HCT116 (cell line): Measurements from ENCODE around the gene CATSPERE. TPM values are rescaled to one million over a fixed set of nuclear protein-coding genes. Genes with fewer than 3 reads are reported as not detected.

Source experiments
- ATAC-seq: fragments of 200-7000 bp; cut with Tn5 transposase; 2 replicates; pipeline ENCODE4 v1.9.1; 2020; ENCODE audit warnings: mild to moderate bottlenecking, moderate library complexity
- BruUV-seq: library from RNA; stranded (reverse); fragments of 400-500 nt; replicated peaks from 2 replicates; lab custom pipeline; 2021; lab: Mats Ljungman, UMichigan
- CTCF ChIA-PET: fragments of 300-600 bp; sonication (Branson Sonifier 250); formaldehyde crosslinking; loops from one replicate; lab custom pipeline; 2021; ENCODE audit warnings: antibody characterized with exemption; lab: Charles Lee
- POLR2A ChIA-PET: fragments of 300-600, 350-600 bp; sonication (Branson Sonifier 250); formaldehyde crosslinking; loops from one replicate; lab custom pipeline; 2021; ENCODE audit warnings: antibody characterized with exemption; lab: Charles Lee
- RAD21 ChIA-PET, 2 experiments: fragments of 300-600 bp; sonication (Branson Sonifier 250); formaldehyde crosslinking; loops; one replicate each; lab custom pipeline; 2023; ENCODE audit warnings: low total read pairs in 2 of 2; ENCODE audit not compliant: uncharacterized antibody in 2 of 2, unreplicated experiment in 2 of 2, low non-redundant PET in 1 of 2; lab: Charles Lee
- DNase-seq: peaks from one replicate; pipeline ENCODE4 v3.0.0-alpha.2; 2010; ENCODE audit warnings: low read depth, low spot score
- H2AFZ ChIP-seq: fragments of 200-600 bp; shearing (Covaris generic), sonication (generic); 2 replicates; pipeline ENCODE4 v1.6.1; 2017; ENCODE audit warnings: low read depth, mixed run types, mixed read lengths, antibody characterized with exemption, low read length; ENCODE audit not compliant: poor library complexity, severe bottlenecking
- H3K27ac ChIP-seq: 2 replicates; pipeline ENCODE4 v1.5.1; 2012; ENCODE audit warnings: low read depth, low read length
- H3K27me3 ChIP-seq: fragments of 200-600 bp; sonication (generic); 2 replicates; pipeline ENCODE4 v1.6.1; 2016; ENCODE audit warnings: mixed run types, low read length, mixed read lengths; ENCODE audit not compliant: insufficient read depth
- H3K36me3 ChIP-seq, 2 experiments: fragments of 200-500 bp in 1 of 2; fragments of 200-600 bp in 1 of 2; sonication (Bioruptor generic) in 1 of 2; sonication (generic) in 1 of 2; 2 replicates each; pipeline versions ENCODE4 v1.5.1 to v1.6.1; 2014 to 2016; ENCODE audit warnings: low read length in 2 of 2, inconsistent platforms in 1 of 2, mixed read lengths in 1 of 2, mixed run types in 1 of 2; ENCODE audit not compliant: insufficient read depth in 2 of 2, control insufficient read depth in 1 of 2
- H3K4me1 ChIP-seq, 2 experiments: fragments of 200-600 bp in 1 of 2; sonication (generic) in 1 of 2; 2 replicates each; pipeline versions ENCODE4 v1.5.1 to v1.6.1; 2012 to 2017; ENCODE audit warnings: low read length in 2 of 2, inconsistent platforms in 1 of 2, mild to moderate bottlenecking in 1 of 2, mixed read lengths in 1 of 2, mixed run types in 1 of 2, moderate library complexity in 1 of 2; ENCODE audit not compliant: insufficient read depth in 2 of 2, control insufficient read depth in 1 of 2
- H3K4me2 ChIP-seq: fragments of 200-600 bp; sonication (generic); 2 replicates; pipeline ENCODE4 v1.6.1; 2017; ENCODE audit warnings: mixed run types, low read length, mixed read lengths
- H3K4me3 ChIP-seq, 2 experiments: fragments of 200-600 bp in 1 of 2; sonication (generic) in 1 of 2; replicated peaks in 1 of 2; 2 replicates each; pipeline ENCODE4 v1.5.1; 2011 to 2016; ENCODE audit warnings: low read length in 2 of 2, control low read depth in 1 of 2, low read depth in 1 of 2, mild to moderate bottlenecking in 1 of 2, mixed read lengths in 1 of 2, mixed run types in 1 of 2
- H3K79me2 ChIP-seq: fragments of 200-600 bp; sonication (generic); 2 replicates; pipeline ENCODE4 v1.6.1; 2017; ENCODE audit warnings: mild to moderate bottlenecking, mixed run types, low read length, moderate library complexity, mixed read lengths; ENCODE audit not compliant: insufficient read depth
- H3K9ac ChIP-seq: fragments of 200-600 bp; sonication (generic); 2 replicates; pipeline ENCODE4 v1.6.1; 2016; ENCODE audit warnings: low read length, mixed read lengths
- H3K9me2 ChIP-seq: fragments of 200-600 bp; sonication (generic), shearing (Covaris generic); 2 replicates; pipeline ENCODE4 v1.6.1; 2017; ENCODE audit warnings: mixed run types, mild to moderate bottlenecking, moderate library complexity; ENCODE audit not compliant: insufficient read depth
- H3K9me3 ChIP-seq, 2 experiments: fragments of 200-500 bp in 1 of 2; fragments of 200-600 bp in 1 of 2; sonication (Bioruptor generic) in 1 of 2; sonication (generic) in 1 of 2; 2 replicates each; pipeline ENCODE4 v1.6.1; 2014 to 2017; ENCODE audit warnings: low read length in 2 of 2, mixed read lengths in 2 of 2, inconsistent platforms in 1 of 2, low read depth in 1 of 2, mild to moderate bottlenecking in 1 of 2, mixed run types in 1 of 2, moderate library complexity in 1 of 2; ENCODE audit not compliant: control insufficient read depth in 1 of 2, insufficient read depth in 1 of 2
- H4K20me1 ChIP-seq: fragments of 200-600 bp; sonication (generic), shearing (Covaris generic); 2 replicates; pipeline ENCODE4 v1.6.1; 2017; ENCODE audit warnings: mixed run types, mild to moderate bottlenecking, moderate library complexity; ENCODE audit not compliant: insufficient read depth
- ELF1 ChIP-seq: IDR thresholded peaks from 2 replicates; pipeline ENCODE4 v1.6.1; 2012; ENCODE audit warnings: low read depth, borderline replicate concordance
- POLR2A ChIP-seq: IDR thresholded peaks from 2 replicates; pipeline ENCODE4 v1.7.0; 2011; ENCODE audit warnings: borderline replicate concordance; ENCODE audit not compliant: insufficient read depth, insufficient read length; ENCODE audit errors: extremely low read depth
- POLR2AphosphoS5 ChIP-seq: IDR thresholded peaks from 2 replicates; pipeline ENCODE4 v1.6.1; 2011; ENCODE audit warnings: mild to moderate bottlenecking, low read depth, low read length, moderate library complexity
- REST ChIP-seq: IDR thresholded peaks from 2 replicates; pipeline ENCODE4 v1.6.1; 2012; ENCODE audit warnings: low read depth
- TCF7L2 ChIP-seq: IDR thresholded peaks from 2 replicates; pipeline ENCODE4 v1.7.0; 2011; ENCODE audit warnings: borderline replicate concordance, inconsistent platforms; ENCODE audit not compliant: insufficient read depth, insufficient read length; ENCODE audit errors: extremely low read depth
- YY1 ChIP-seq: IDR thresholded peaks from 2 replicates; pipeline ENCODE4 v1.6.1; 2011; ENCODE audit warnings: low read length, low read depth, moderate library complexity, mild to moderate bottlenecking; ENCODE audit not compliant: insufficient replicate concordance; ENCODE audit errors: extremely low read depth
- intact Hi-C: fragments of 100-400 bp; cut with micrococcal nuclease; formaldehyde crosslinking; loops from 2 replicates; pipeline ENCODE4 v1.10.0; 2022
- total RNA-seq: library from RNA; stranded (reverse); gene quantifications from one replicate; pipeline ENCODE4 v1.2.1, GENCODE V29; 2021; ENCODE audit not compliant: unreplicated experiment
- TF ChIP-seq, protein P1 (sequence below): IDR thresholded peaks from 2 replicates; pipeline ENCODE4 v1.6.1; 2011; ENCODE audit warnings: mild to moderate bottlenecking, low read length, moderate library complexity; ENCODE audit not compliant: insufficient replicate concordance; ENCODE audit errors: extremely low read depth
- TF ChIP-seq, protein P2 (sequence below): IDR thresholded peaks from 2 replicates; pipeline ENCODE4 v1.6.1; 2012

Gene CATSPERE
- total RNA-seq, 1 experiment from 2014 or later, result 0.34 TPM

- RAD21 ChIA-PET, result no interaction called here
- no peak for DNase-seq
- Histone ChIP-seq H3K27ac (no peak overlapping the region), H3K4me3 (no peak overlapping the region), H3K9ac (no peak overlapping the region), H3K4me1 (no peaks in the 10 kb centered on the region), H3K9me3 (no peaks in the 10 kb centered on the region), H2AFZ (no peak overlapping the region), H3K79me2 (no peaks in the 10 kb centered on the region), H4K20me1 (no peaks in the 10 kb centered on the region), H3K27me3 (no peaks in the 10 kb centered on the region), H3K9me2 (no peaks in the 10 kb centered on the region)
- intact Hi-C loops, result no loop called here
- no peak for ATAC-seq
- TF ChIP-seq YY1, result no peak
- TF ChIP-seq REST, result no peak
- no peak for TF ChIP-seq POLR2A
- no peak for TF ChIP-seq POLR2AphosphoS5
- TF ChIP-seq, protein P1, sequence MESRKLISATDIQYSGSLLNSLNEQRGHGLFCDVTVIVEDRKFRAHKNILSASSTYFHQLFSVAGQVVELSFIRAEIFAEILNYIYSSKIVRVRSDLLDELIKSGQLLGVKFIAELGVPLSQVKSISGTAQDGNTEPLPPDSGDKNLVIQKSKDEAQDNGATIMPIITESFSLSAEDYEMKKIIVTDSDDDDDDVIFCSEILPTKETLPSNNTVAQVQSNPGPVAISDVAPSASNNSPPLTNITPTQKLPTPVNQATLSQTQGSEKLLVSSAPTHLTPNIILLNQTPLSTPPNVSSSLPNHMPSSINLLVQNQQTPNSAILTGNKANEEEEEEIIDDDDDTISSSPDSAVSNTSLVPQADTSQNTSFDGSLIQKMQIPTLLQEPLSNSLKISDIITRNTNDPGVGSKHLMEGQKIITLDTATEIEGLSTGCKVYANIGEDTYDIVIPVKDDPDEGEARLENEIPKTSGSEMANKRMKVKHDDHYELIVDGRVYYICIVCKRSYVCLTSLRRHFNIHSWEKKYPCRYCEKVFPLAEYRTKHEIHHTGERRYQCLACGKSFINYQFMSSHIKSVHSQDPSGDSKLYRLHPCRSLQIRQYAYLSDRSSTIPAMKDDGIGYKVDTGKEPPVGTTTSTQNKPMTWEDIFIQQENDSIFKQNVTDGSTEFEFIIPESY, result no peak
- no peak for TF ChIP-seq TCF7L2
- TF ChIP-seq ELF1, result no peak
- TF ChIP-seq, protein P2, sequence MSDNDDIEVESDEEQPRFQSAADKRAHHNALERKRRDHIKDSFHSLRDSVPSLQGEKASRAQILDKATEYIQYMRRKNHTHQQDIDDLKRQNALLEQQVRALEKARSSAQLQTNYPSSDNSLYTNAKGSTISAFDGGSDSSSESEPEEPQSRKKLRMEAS, result no peak
- TF ChIP-seq, all 23 proteins: peak for 0
- CTCF ChIA-PET, result interaction anchor here (0.6 to 1.9 kb wide), 2 partner anchors 16 to 383 kb away, joined by 6 to 7 read pairs; no protein-coding TSS in a partner anchor
- POLR2A ChIA-PET, result no interaction called here
- BruUV-seq, result no TSS peak
- Histone ChIP-seq H3K36me3 (peaks cover 24 to 32% of the 10 kb centered on the region in 2 experiments), H3K4me2 (no peak overlapping the region)
These were observed 47.3 kb upstream of the CATSPERE start for GRCh38 chr1:244413736-244414135.
